Neural progenitor cell (in vitro differentiated cells): ENCODE data around the gene MTARC1. TPM values are rescaled to one million over a fixed set of nuclear protein-coding genes. Genes with fewer than 3 reads are reported as not detected.

Experiments
- DNase-seq: peaks from one replicate; pipeline ENCODE4 v3.0.0-alpha.2; 2016; ENCODE audit warnings: low spot score
- H2AFZ ChIP-seq: fragments of 200-600 bp; sonication (generic); replicated peaks from 2 replicates; pipeline ENCODE4 v1.6.1; 2016; ENCODE audit warnings: antibody characterized with exemption
- H3F3A ChIP-seq: fragments of 200-600 bp; sonication (generic); 2 replicates; pipeline ENCODE4 v1.6.1; 2016; ENCODE audit warnings: antibody characterized with exemption, low read depth
- H3K27ac ChIP-seq: fragments of 200-600 bp; sonication (generic); 2 replicates; pipeline ENCODE4 v1.5.1; 2016; ENCODE audit warnings: mild to moderate bottlenecking
- H3K27me3 ChIP-seq: fragments of 200-600 bp; sonication (generic); 2 replicates; pipeline ENCODE4 v1.6.1; 2016; ENCODE audit warnings: mild to moderate bottlenecking, moderate library complexity
- H3K36me3 ChIP-seq: fragments of 200-600 bp; sonication (generic); 2 replicates; pipeline ENCODE4 v1.5.1; 2016
- H3K4me1 ChIP-seq: fragments of 200-600 bp; sonication (generic); 2 replicates; pipeline ENCODE4 v1.6.1; 2016; ENCODE audit warnings: mixed run types
- H3K4me2 ChIP-seq: fragments of 200-600 bp; sonication (generic); 2 replicates; pipeline ENCODE4 v1.6.1; 2016
- H3K4me3 ChIP-seq: fragments of 200-600 bp; sonication (generic); 2 replicates; pipeline ENCODE4 v1.5.1; 2016
- H3K79me2 ChIP-seq: fragments of 200-600 bp; sonication (generic); 2 replicates; pipeline ENCODE4 v1.6.1; 2016; ENCODE audit warnings: low read depth
- H3K9ac ChIP-seq: fragments of 200-600 bp; sonication (generic); 2 replicates; pipeline ENCODE4 v1.6.1; 2016
- H3K9me3 ChIP-seq: fragments of 200-600 bp; sonication (generic); 2 replicates; pipeline ENCODE4 v1.5.1; 2016; ENCODE audit warnings: low read depth
- H4K20me1 ChIP-seq: fragments of 200-600 bp; sonication (generic); 2 replicates; pipeline ENCODE4 v1.6.1; 2016; ENCODE audit warnings: low read depth
- H3K27ac Mint-ChIP-seq: 3 replicates; pipeline ENCODE4 v1.8.0; 2021; ENCODE audit warnings: mixed read lengths
- H3K27me3 Mint-ChIP-seq: 2 replicates; pipeline ENCODE4 v1.8.0; 2022; ENCODE audit warnings: low read depth, mild to moderate bottlenecking, inconsistent platforms, moderate library complexity, mixed read lengths; ENCODE audit not compliant: insufficient read depth
- H3K36me3 Mint-ChIP-seq: 3 replicates; pipeline ENCODE4 v1.8.0; 2021; ENCODE audit warnings: mixed read lengths
- H3K4me1 Mint-ChIP-seq: 3 replicates; pipeline ENCODE4 v1.8.0; 2021; ENCODE audit warnings: mixed read lengths
- H3K4me3 Mint-ChIP-seq: 3 replicates; pipeline ENCODE4 v1.8.0; 2021; ENCODE audit warnings: mild to moderate bottlenecking, moderate library complexity, mixed read lengths
- H3K9me3 Mint-ChIP-seq: 3 replicates; pipeline ENCODE4 v1.8.0; 2020; ENCODE audit warnings: mixed read lengths
- CTCF ChIP-seq: fragments of 200-600 bp; sonication (generic); IDR thresholded peaks from 2 replicates; pipeline ENCODE4 v1.5.1; 2017; ENCODE audit warnings: antibody characterized with exemption, mild to moderate bottlenecking
- EZH2 ChIP-seq: fragments of 200-600 bp; sonication (generic); IDR thresholded peaks from 2 replicates; pipeline ENCODE4 v1.6.1; 2017; ENCODE audit warnings: antibody characterized with exemption, mild to moderate bottlenecking, moderate library complexity
- EZH2phosphoT487 ChIP-seq: fragments of 200-600 bp; sonication (generic); IDR thresholded peaks from 2 replicates; pipeline ENCODE4 v1.6.1; 2017; ENCODE audit warnings: antibody characterized with exemption
- total RNA-seq: library from RNA; depleted of rRNA; stranded (reverse); fragments of >200 nt; gene quantifications from 2 replicates; pipeline ENCODE4 v1.2.3, GENCODE V29; 2015; ENCODE audit warnings: low replicate concordance

The MTARC1 gene
- total RNA-seq, 1 donor from 2014 or later: 11.3 TPM

GRCh38 chr1:220770245-220770913, 16.3 kb upstream of the MTARC1 start:
- Histone ChIP-seq H4K20me1 (no peaks in the 10 kb centered on the region), H3K36me3 (no peaks in the 10 kb centered on the region), H3K4me2 (no peak overlapping the region), H2AFZ (no peak overlapping the region), H3K79me2 (no peaks in the 10 kb centered on the region), H3K9me3 (no peaks in the 10 kb centered on the region), H3K9ac (no peak overlapping the region), H3F3A (no peaks in the 10 kb centered on the region), H3K4me1 (no peaks in the 10 kb centered on the region), H3K27me3 (no peaks in the 10 kb centered on the region), H3K4me3 (no peak overlapping the region), H3K27ac (no peak overlapping the region)
- H3K4me3 Mint-ChIP-seq: no peak overlapping the region
- TF ChIP-seq CTCF (no peak), EZH2phosphoT487 (no peak), EZH2 (no peak)
- no peaks in the 10 kb centered on the region for H3K9me3 Mint-ChIP-seq
- no peak for DNase-seq
- H3K27me3 Mint-ChIP-seq: no peaks in the 10 kb centered on the region
- no peak overlapping the region for H3K27ac Mint-ChIP-seq
- H3K36me3 Mint-ChIP-seq: peaks cover 3% of the 10 kb centered on the region
- H3K4me1 Mint-ChIP-seq: no peaks in the 10 kb centered on the region

DNA sequence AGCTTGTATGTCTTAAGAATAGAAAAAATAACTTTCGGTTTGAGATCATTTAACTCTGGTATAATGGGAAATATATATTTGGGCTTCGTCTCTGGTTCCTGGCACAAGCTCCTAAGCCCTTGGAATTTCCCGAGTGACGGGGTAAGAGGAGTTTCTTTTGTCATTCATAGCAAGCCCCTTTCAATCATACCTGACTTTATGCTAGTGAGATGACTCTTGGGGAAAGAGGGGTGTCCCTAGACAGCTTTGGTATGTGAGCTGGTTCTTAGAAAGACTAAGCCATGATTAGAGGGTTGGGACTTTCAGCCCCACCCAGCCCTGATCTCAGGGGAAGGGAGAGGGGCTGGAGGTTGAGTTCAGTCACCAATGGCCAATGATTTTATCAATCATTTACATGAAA, 13.9 kb upstream of the MTARC1 start:
- Histone ChIP-seq H3K9ac (no peak overlapping the region), H3K27ac (no peak overlapping the region), H3K79me2 (no peaks in the 10 kb centered on the region), H3F3A (no peaks in the 10 kb centered on the region), H4K20me1 (no peaks in the 10 kb centered on the region), H3K36me3 (no peaks in the 10 kb centered on the region), H3K4me3 (no peak overlapping the region), H2AFZ (no peak overlapping the region), H3K27me3 (no peaks in the 10 kb centered on the region), H3K4me1 (no peaks in the 10 kb centered on the region), H3K9me3 (no peaks in the 10 kb centered on the region), H3K4me2 (no peak overlapping the region)
- H3K4me3 Mint-ChIP-seq: no peak overlapping the region
- H3K27me3 Mint-ChIP-seq: no peaks in the 10 kb centered on the region
- no peaks in the 10 kb centered on the region for H3K4me1 Mint-ChIP-seq
- no peak for TF ChIP-seq EZH2phosphoT487
- no peak for TF ChIP-seq EZH2
- TF ChIP-seq CTCF: no peak
- DNase-seq: no peak
- peaks cover 3% of the 10 kb centered on the region for H3K36me3 Mint-ChIP-seq
- H3K9me3 Mint-ChIP-seq: no peaks in the 10 kb centered on the region
- H3K27ac Mint-ChIP-seq: no peak overlapping the region

GRCh38 chr1:220775240-220775853, 11.4 kb upstream of the MTARC1 start:
- H3K9ac ChIP-seq: no peak overlapping the region
- H3K27ac Mint-ChIP-seq: no peak overlapping the region
- peak; percentile 59 for DNase-seq
- H3K9me3 Mint-ChIP-seq: no peaks in the 10 kb centered on the region
- no peaks in the 10 kb centered on the region for H3K79me2 ChIP-seq
- H3K27me3 Mint-ChIP-seq: no peaks in the 10 kb centered on the region
- H3F3A ChIP-seq: no peaks in the 10 kb centered on the region
- H3K4me2 ChIP-seq: no peak overlapping the region
- no peaks in the 10 kb centered on the region for H3K36me3 ChIP-seq
- H3K4me3 Mint-ChIP-seq: no peak overlapping the region
- H3K36me3 Mint-ChIP-seq: no peaks in the 10 kb centered on the region
- no peak overlapping the region for H3K27ac ChIP-seq
- no peak overlapping the region for H3K4me3 ChIP-seq
- no peak overlapping the region for H2AFZ ChIP-seq
- H4K20me1 ChIP-seq: no peaks in the 10 kb centered on the region
- TF ChIP-seq EZH2phosphoT487 (no peak), CTCF (peak; percentile 91)
- H3K4me1 Mint-ChIP-seq: no peaks in the 10 kb centered on the region
- no peaks in the 10 kb centered on the region for H3K4me1 ChIP-seq
- H3K27me3 ChIP-seq: no peaks in the 10 kb centered on the region
- no peaks in the 10 kb centered on the region for H3K9me3 ChIP-seq
